CD4-positive, alpha-beta T cell (primary cell): Measurements from ENCODE around the gene TSPAN9. TPM values are rescaled to one million over a fixed set of nuclear protein-coding genes. Genes with fewer than 3 reads are reported as not detected.

ENCODE experiments used
- ATAC-seq: fragments of 200-7000 bp; cut with Tn5 transposase; one replicate; pipeline ENCODE4 v1.10.0; 2022; ENCODE audit warnings: mild to moderate bottlenecking; ENCODE audit not compliant: poor library complexity
- CTCF ChIA-PET: fragments of 350-600 bp; sonication (Branson Sonifier 250); formaldehyde crosslinking; loops from one replicate; lab custom pipeline; 2021; ENCODE audit warnings: antibody characterized with exemption, inconsistent platforms; lab: Charles Lee
- POLR2A ChIA-PET: fragments of 350-600 bp; sonication (Branson Sonifier 250); formaldehyde crosslinking; loops from one replicate; lab custom pipeline; 2021; ENCODE audit warnings: antibody characterized with exemption, inconsistent platforms; lab: Charles Lee
- DNase-seq, 14 experiments: peaks; one replicate each; pipeline ENCODE4 v3.0.0-alpha.2; 2013 to 2020; ENCODE audit warnings: mixed read lengths in 2 of 14
- H3K27ac ChIP-seq, 2 donors: one replicate each; pipeline versions ENCODE4 v1.5.1 to v1.7.0; 2013; ENCODE audit warnings: low read length in 2 of 2, low read depth in 1 of 2, mild to moderate bottlenecking in 1 of 2
- H3K27me3 ChIP-seq, 2 experiments: 1 replicate in 1 of 2; 2 replicates in 1 of 2; pipeline versions ENCODE4 v1.6.1 to v1.7.0; 2013; ENCODE audit warnings: low read length in 2 of 2, control low read depth in 1 of 2, mild to moderate bottlenecking in 1 of 2, moderate library complexity in 1 of 2; ENCODE audit not compliant: insufficient read depth in 2 of 2, control insufficient read depth in 1 of 2
- H3K36me3 ChIP-seq: one replicate; pipeline ENCODE4 v1.6.1; 2013; ENCODE audit warnings: low read length, control low read depth; ENCODE audit not compliant: insufficient read depth
- H3K4me1 ChIP-seq: one replicate; pipeline ENCODE4 v1.6.1; 2013; ENCODE audit warnings: low read length, control low read depth; ENCODE audit not compliant: insufficient read depth
- H3K4me3 ChIP-seq: one replicate; pipeline ENCODE4 v1.5.1; 2013; ENCODE audit warnings: mild to moderate bottlenecking, low read length, moderate library complexity
- H3K9me3 ChIP-seq, 2 experiments: 1 replicate in 1 of 2; 2 replicates in 1 of 2; pipeline versions ENCODE4 v1.6.1 to v1.7.0; 2013; ENCODE audit warnings: low read length in 2 of 2, mild to moderate bottlenecking in 2 of 2, control low read depth in 1 of 2, moderate library complexity in 1 of 2; ENCODE audit not compliant: control insufficient read depth in 1 of 2, insufficient read depth in 1 of 2
- H3K27ac Mint-ChIP-seq: one replicate; pipeline ENCODE4 v1.8.0; 2020; ENCODE audit warnings: mixed read lengths
- H3K27me3 Mint-ChIP-seq: one replicate; pipeline ENCODE4 v1.8.0; 2021; ENCODE audit warnings: mixed read lengths
- H3K36me3 Mint-ChIP-seq: one replicate; pipeline ENCODE4 v1.8.0; 2021; ENCODE audit warnings: low read depth, mixed read lengths
- H3K4me1 Mint-ChIP-seq: one replicate; pipeline ENCODE4 v1.8.0; 2021; ENCODE audit warnings: low read depth, mixed read lengths
- H3K4me3 Mint-ChIP-seq: one replicate; pipeline ENCODE4 v1.8.0; 2020; ENCODE audit warnings: mild to moderate bottlenecking, mixed read lengths
- H3K9me3 Mint-ChIP-seq: one replicate; pipeline ENCODE4 v1.8.0; 2020; ENCODE audit warnings: mixed read lengths
- CTCF ChIP-seq: fragments of 200-600 bp; IDR thresholded peaks from one replicate; pipeline ENCODE4 v1.8.0; 2022; ENCODE audit warnings: antibody characterized with exemption, mild to moderate bottlenecking
- intact Hi-C, 2 experiments: fragments of 100-400 bp; cut with DNase I in 1 of 2; cut with micrococcal nuclease in 1 of 2; formaldehyde crosslinking; loops; one replicate each; pipeline versions ENCODE4 v1.15.1 to v1.9.0; 2023 to 2025; cut with DNase I, micrococcal nuclease
- total RNA-seq, 174 experiments: library from RNA in 2 of 174; stranded (reverse) in 2 of 174; gene quantifications; one replicate each; pipeline ENCODE4 v1.2.3 and lab custom pipeline; 2021 to 2026

Gene TSPAN9
- total RNA-seq, 2 experiments from 2014 or later, result 0.82 to 1.3 TPM

- H3K27me3 Mint-ChIP-seq, result peaks cover 41% of the 10 kb centered on the region
- Histone ChIP-seq H3K27ac (no peak overlapping the region), H3K36me3 (no peaks in the 10 kb centered on the region), H3K9me3 (no peaks in the 10 kb centered on the region), H3K4me1 (no peaks in the 10 kb centered on the region), H3K4me3 (no peak overlapping the region), H3K27me3 (peaks cover 10 to 17% of the 10 kb centered on the region in 2 experiments)
- H3K9me3 Mint-ChIP-seq, result no peaks in the 10 kb centered on the region
- no peak overlapping the region for H3K4me3 Mint-ChIP-seq
- no peaks in the 10 kb centered on the region for H3K36me3 Mint-ChIP-seq
- no peak for ATAC-seq
- ChIA-PET CTCF (no interaction called here), POLR2A (no interaction called here)
- H3K27ac Mint-ChIP-seq, result no peak overlapping the region
- no peaks in the 10 kb centered on the region for H3K4me1 Mint-ChIP-seq
- DNase-seq, result no peak
- intact Hi-C loops, result loop anchor here in 1 of 2 experiments (5.0 kb wide), 1 partner anchor 192 kb away; no protein-coding TSS in a partner anchor
- no peak for TF ChIP-seq CTCF
Observed at GRCh38 chr12:3044141-3044630, 33.0 kb upstream of the TSPAN9 start.

GRCh38 chr12:3045494-3045893 lies 31.7 kb upstream of the TSPAN9 start:
- no peak for TF ChIP-seq CTCF
- no peaks in the 10 kb centered on the region for H3K4me1 Mint-ChIP-seq
- H3K36me3 Mint-ChIP-seq, result no peaks in the 10 kb centered on the region
- no peaks in the 10 kb centered on the region for H3K36me3 ChIP-seq
- POLR2A ChIA-PET, result no interaction called here
- H3K27ac Mint-ChIP-seq, result no peak overlapping the region
- H3K4me3 Mint-ChIP-seq, result no peak overlapping the region
- no peaks in the 10 kb centered on the region for H3K9me3 ChIP-seq
- H3K27ac ChIP-seq, result no peak overlapping the region
- ATAC-seq (no peak), DNase-seq (no peak)
- intact Hi-C loops, result no loop called here
- H3K4me1 ChIP-seq, result no peaks in the 10 kb centered on the region
- H3K27me3 Mint-ChIP-seq, result peaks cover 54% of the 10 kb centered on the region
- no peak overlapping the region for H3K4me3 ChIP-seq
- no peaks in the 10 kb centered on the region for H3K9me3 Mint-ChIP-seq
- peaks cover 10 to 22% of the 10 kb centered on the region in 2 experiments for H3K27me3 ChIP-seq
- CTCF ChIA-PET, result no interaction called here

- Histone ChIP-seq H3K27ac (no peak overlapping the region), H3K36me3 (no peaks in the 10 kb centered on the region), H3K9me3 (no peaks in the 10 kb centered on the region), H3K4me1 (no peaks in the 10 kb centered on the region), H3K4me3 (no peak overlapping the region), H3K27me3 (peaks cover 10 to 22% of the 10 kb centered on the region in 2 experiments)
- ATAC-seq (no peak), DNase-seq (no peak)
- intact Hi-C loops, result no loop called here
- Mint-ChIP-seq H3K4me1 (no peaks in the 10 kb centered on the region), H3K9me3 (no peaks in the 10 kb centered on the region), H3K27me3 (peaks cover 54% of the 10 kb centered on the region), H3K27ac (no peak overlapping the region), H3K36me3 (no peaks in the 10 kb centered on the region), H3K4me3 (no peak overlapping the region)
- TF ChIP-seq CTCF, result no peak
- ChIA-PET POLR2A (no interaction called here), CTCF (no interaction called here)
Observed at GRCh38 chr12:3045989-3046388, 31.2 kb upstream of the TSPAN9 start.
